KBM-7 (cell line): ENCODE data around the gene SMG5.

Experiments used
- DNase-seq: peaks from one replicate; pipeline ENCODE4 v3.0.0-alpha.2; 2015
- in situ Hi-C: fragments of 300-500 bp; cut with MboI; formaldehyde crosslinking; loops from 2 replicates; pipeline ENCODE4 v1.14.3; 2020; ENCODE audit warnings: low sequenced_read_pairs, low pct_unique_long_range_greater_than_20kb, mixed read lengths

SMG5 gene

GRCh38 chr1:156284112-156284511, 1.5 kb upstream of the SMG5 start, which contains the start of gene TMEM79:
TSS of gene TMEM79 (plus strand) at chr1:156284325. CDS start at chr1:156285227, 902 bp downstream.
- in situ Hi-C loops = no loop called here
- no peak for DNase-seq

- in situ Hi-C loops = no loop called here
These were observed 896 bp upstream of the SMG5 start for GRCh38 chr1:156283521-156283920.

GRCh38 chr1:156281693-156282478, 739 bp downstream of the SMG5 start:
- in situ Hi-C loops = no loop called here
- peak; percentile 57 for DNase-seq

More at GRCh38 chr1:156283521-156283920, 896 bp upstream of the SMG5 start:
- DNase-seq = no peak

DNA sequence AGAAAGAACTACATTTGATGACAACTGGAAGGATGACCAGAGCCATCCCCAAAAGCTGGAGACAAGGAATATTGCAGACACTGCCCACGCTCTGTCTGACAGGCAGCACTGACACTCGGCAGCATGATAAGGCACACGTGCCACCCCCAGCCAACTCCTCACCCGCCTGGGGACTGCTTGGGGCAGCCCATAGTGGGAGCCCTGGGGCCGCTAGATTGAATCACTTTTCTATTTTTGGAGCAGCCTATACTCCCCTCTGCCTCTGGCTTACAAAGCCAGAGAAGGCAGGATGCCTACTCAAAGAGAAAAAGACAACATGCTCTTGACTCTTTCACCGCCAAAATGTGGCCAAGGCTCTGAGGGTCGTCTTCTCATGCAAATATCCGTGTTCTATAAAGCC, 1.3 kb downstream of the SMG5 start:
- in situ Hi-C loops = no loop called here
- peak; percentile 79 for DNase-seq

DNA sequence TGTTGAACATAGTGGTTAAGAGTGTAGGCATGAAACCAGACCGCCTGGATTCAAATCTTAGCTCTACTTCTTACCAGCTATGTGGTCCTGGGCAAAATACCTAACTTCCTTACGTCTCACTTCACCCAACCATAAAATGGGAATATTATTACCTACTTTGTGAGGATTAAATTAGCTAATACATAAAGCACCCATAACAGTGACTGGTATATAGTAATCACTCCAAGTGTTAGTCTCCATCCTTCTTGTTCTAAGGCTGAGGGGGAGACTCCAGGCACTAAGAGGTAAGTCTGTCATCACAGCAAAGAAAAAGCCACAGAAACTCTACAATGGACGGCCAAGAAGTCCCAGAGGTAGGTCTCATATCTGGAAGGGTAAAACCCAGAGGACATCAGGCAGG, 2.8 kb downstream of the SMG5 start:
- no peak for DNase-seq
- in situ Hi-C loops = no loop called here

- in situ Hi-C loops = no loop called here
These were observed 5.7 kb downstream of the SMG5 start for GRCh38 chr1:156276966-156277381.

GRCh38 chr1:156276532-156276931, 6.1 kb downstream of the SMG5 start:
- in situ Hi-C loops = no loop called here
- no peak for DNase-seq

More at GRCh38 chr1:156276966-156277381, 5.7 kb downstream of the SMG5 start:
- no peak for DNase-seq

- no peak for DNase-seq
- in situ Hi-C loops = no loop called here
These were observed 12.3 kb downstream of the SMG5 start for GRCh38 chr1:156270314-156270713.

DNA sequence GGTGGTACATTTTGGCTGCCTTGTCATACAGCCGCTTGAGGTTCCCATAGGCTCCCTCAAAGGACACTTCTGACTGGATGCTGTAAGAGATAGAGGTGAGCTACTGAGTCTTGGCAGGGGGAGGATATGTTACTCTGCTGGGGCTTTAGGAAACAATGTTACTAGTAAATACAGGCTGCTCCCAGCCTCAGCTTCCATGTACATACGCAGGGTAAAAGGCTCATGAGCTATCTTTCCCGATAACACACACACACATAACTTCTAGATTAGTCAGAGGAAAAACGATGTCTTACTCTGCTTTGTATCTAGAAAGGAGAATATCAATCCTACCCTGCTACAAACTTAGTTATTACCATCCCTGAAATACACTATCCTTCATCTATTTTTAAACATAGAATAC, 14.3 kb downstream of the SMG5 start:
- no peak for DNase-seq
- in situ Hi-C loops = no loop called here

DNA sequence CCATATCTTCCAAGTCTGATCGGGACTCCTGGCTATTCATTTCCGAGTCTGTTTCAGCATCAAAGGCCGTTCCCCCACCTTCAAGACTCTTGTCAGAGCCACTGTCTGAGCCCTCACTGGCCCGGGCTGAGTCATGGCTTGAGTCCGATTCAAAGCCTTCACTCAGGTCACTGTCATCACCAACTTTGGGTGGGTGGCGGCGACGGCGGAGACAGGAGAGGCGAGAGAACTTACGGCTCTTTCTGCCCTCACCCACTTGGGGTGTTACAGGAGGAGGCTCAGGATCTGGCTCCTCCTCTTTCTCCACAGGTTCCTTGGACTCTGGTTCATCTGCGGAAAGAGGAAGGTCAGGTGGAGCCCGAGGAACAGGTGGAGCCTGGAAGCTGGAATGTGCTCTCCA, 16.6 kb downstream of the SMG5 start:
- in situ Hi-C loops = no loop called here
- no peak for DNase-seq

DNA sequence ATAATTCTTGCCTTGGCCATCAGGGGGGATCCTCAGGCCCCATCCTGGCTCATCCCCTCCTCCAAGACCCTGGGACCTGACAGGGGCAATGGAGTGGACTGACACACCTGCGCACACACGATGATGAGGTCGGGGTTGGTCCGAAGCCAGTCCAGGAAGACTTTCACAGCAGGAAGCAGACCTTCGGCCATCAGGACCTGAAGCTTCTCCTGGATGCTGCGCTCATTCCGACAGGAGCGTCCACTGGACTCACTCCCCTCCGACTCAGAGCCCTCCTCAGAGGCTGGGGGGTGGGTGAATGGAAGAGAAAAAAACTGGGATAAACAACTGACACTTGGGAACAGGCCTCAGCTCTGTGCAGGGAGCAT, 19.4 kb downstream of the SMG5 start:
- in situ Hi-C loops = no loop called here
- no peak for DNase-seq

- in situ Hi-C loops = no loop called here
- no peak for DNase-seq
These were observed 20.0 kb downstream of the SMG5 start for GRCh38 chr1:156262461-156263287.

GRCh38 chr1:156260896-156261295, 21.7 kb downstream of the SMG5 start:
- in situ Hi-C loops = no loop called here
- DNase-seq = no peak

GRCh38 chr1:156259805-156260204, 22.8 kb downstream of the SMG5 start:
- in situ Hi-C loops = no loop called here
- DNase-seq = peak; percentile 47

DNA sequence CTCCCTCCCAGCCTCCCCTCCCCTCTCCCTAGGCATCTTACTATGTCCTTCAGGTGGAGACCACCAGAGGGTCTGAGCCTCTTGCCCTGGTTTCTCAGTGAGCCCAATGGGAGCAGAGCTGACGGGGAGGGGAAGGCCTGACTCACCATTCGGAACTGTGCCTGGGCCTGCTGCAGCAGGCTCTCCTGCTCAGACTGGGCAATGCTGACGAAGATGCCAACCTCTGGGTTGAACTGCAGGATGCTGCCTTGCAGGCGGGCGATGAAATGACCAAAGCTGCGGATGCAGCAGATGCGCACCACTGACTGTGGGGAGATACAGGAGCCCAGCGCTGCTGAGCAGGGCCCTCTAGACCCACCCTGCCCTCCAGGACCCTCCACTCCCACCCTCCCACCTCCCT, 23.8 kb downstream of the SMG5 start:
- in situ Hi-C loops = no loop called here
- no peak for DNase-seq

- no peak for DNase-seq
- in situ Hi-C loops = no loop called here
These were observed 24.9 kb downstream of the SMG5 start for GRCh38 chr1:156257711-156258110.

GRCh38 chr1:156253634-156254033, 29.0 kb downstream of the SMG5 start:
- in situ Hi-C loops = no loop called here
- DNase-seq = no peak

- in situ Hi-C loops = no loop called here
- peak; percentile 92 for DNase-seq
These were observed 31.1 kb downstream of the SMG5 start for GRCh38 chr1:156251527-156251926.

GRCh38 chr1:156249593-156249992, 33.0 kb downstream of the SMG5 start:
- in situ Hi-C loops = no loop called here
- DNase-seq = no peak

DNA sequence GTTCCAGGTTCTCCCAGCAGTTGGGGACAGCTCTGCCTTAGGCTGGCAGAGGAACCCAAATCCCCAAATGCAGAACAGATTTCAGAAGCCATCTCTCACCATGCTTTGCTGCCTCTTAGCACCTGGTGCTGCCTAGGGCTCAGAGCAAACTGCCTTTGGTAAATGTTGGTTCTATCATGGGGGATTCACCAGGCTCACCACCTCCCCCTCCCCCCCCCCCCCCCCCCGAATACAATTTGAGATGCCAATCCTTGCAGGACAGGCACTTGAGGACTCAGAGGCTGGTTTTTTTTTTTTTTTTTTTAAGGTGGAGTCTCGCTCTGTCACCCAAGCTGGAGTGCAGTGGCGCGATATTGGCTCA, 34.3 kb downstream of the SMG5 start:
- in situ Hi-C loops = no loop called here
- DNase-seq = no peak
